GM12891 (cell line): ENCODE data around the gene RASGRF1.

Experiments used
- POLR2A ChIP-seq: IDR thresholded peaks from 2 replicates; pipeline ENCODE4 v1.6.1; 2011; ENCODE audit warnings: low read depth, low read length, control low read depth
- POLR2AphosphoS5 ChIP-seq: IDR thresholded peaks from 2 replicates; pipeline ENCODE4 v1.6.1; 2011; ENCODE audit warnings: low read depth, low read length, control low read depth

DNA sequence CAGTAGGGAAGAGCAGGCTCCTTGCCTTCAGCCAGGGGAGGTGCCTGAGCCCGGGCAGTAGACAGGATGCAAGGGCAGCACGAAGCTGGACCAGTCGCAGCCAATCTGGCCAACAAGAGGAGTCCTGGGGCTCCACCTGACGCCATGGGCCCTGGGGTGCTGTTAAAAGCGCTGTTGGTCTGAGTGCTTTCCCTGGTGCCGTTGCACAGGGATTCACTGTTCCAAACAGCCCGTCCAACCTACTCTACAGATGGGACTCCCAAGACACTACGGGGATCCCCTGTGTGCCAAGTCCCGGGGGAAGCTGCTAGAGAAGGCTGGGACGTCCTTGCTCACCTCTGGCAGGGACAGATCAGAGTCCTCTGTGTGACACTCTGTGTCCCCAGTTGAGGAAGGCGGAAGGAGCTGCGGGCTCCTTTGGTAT is 146.4 kb downstream of the RASGRF1 start:
- TF ChIP-seq POLR2AphosphoS5 (no peak), POLR2A (no peak)
